HG02885 (cell line): ENCODE results near the gene TMEM121.
"Not testable (repeated sequence)": the region's sequence is repeated elsewhere in the genome, so short reads cannot be mapped to it uniquely, and the experiment has no call there.

Experiments used
- ATAC-seq: cut with Tn5 transposase; IDR thresholded peaks from one replicate; pipeline ENCODE4 v1.9.1; 2021; ENCODE audit warnings: mild to moderate bottlenecking; ENCODE audit not compliant: unreplicated experiment, poor library complexity

Gene TMEM121

GRCh38 chr14:105538481-105539049 is 12.2 kb downstream of the TMEM121 start:
- ATAC-seq: no peak

- ATAC-seq: no peak
These were observed 14.4 kb downstream of the TMEM121 start for GRCh38 chr14:105540811-105541210.

- no peak for ATAC-seq
These were observed 15.0 kb downstream of the TMEM121 start for GRCh38 chr14:105541218-105541875.

DNA sequence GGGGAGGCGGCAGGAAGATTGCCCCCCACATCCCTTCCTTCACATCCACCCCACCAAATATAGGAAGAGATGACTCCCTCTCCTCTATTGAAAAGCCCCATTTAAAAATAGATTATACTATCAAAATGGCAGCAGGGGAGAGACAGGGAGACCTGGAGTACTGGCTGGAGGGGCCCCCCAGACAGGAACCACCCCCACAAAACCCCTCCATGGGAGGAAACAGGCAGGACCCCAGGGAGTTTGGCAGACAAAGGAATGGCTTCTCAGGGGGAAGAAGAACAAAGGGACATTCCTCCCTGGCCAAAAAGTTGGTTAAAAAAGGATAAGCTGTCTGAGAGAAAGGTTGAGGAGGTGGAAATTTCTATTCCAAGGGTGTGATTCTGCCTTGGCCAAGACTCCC is 19.3 kb downstream of the TMEM121 start:
- not testable (repeated sequence) for ATAC-seq

- ATAC-seq: not testable (repeated sequence)
These were observed 20.0 kb downstream of the TMEM121 start for GRCh38 chr14:105546410-105546809.

DNA sequence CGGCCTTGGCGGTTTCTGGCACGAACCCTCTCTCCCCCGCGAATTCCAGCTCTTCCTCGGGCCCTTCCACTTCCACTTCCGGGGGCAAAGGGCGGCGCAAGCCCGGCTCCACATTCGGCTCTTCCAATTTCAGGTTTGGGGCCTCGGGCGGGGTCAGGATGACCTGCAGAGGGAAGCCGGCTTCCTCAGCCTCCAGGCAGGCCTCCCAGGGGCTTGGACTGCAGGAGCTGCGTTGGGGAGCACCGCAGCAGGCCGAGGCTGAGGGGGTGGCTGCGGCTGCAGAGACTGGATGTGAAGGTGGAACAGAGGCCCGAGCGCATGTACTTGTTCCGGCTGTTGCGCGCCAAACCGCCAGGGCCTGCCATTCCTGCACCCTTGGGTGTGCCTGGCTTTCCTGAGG is 20.7 kb downstream of the TMEM121 start:
- not testable (repeated sequence) for ATAC-seq

GRCh38 chr14:105547741-105548169 is 21.4 kb downstream of the TMEM121 start:
- ATAC-seq: no peak

DNA sequence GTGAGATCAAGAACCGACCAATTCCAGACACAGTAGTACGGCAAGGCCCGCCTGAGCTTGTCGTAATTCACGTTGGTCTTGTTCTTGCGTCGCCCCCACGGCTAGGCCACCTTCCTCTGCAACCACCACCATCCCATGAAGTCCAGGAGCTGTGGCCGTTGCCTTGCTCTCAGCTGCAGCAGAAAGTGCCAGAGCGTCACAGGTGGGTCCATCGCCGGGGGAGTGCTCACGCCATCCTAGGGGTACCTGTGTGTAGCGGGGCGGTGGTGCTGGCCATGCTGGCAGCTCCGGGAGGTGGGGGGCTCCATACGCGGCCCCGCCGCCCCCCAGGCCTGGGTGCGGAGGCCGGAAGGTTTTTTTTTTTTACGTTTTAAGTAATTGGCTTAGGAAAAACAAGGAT is 23.1 kb downstream of the TMEM121 start:
- ATAC-seq: no peak

DNA sequence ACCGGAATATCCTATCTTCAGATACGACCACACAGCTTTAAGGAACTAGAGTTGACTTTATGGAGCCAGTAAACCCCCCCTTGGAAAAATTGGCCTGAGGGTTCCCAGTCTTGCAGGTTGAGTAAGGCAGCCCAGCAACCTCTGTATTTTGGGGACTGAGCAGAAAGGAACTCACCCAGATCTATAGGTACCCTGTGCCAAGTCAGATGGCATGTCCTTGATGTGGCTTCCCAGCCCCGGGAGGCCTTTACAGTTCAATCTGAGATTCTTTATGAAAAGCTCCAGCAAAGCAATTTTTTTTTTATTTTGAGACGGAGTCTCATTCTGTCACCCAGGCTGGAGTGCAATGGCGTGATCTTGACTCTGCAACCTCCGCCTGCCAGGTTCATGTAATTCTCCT is 27.6 kb downstream of the TMEM121 start:
- ATAC-seq: no peak

- no peak for ATAC-seq
These were observed 28.1 kb downstream of the TMEM121 start for GRCh38 chr14:105554523-105554922.

- ATAC-seq: not testable (repeated sequence)
These were observed 31.3 kb downstream of the TMEM121 start for GRCh38 chr14:105557671-105558070.

GRCh38 chr14:105558449-105559154 is 32.2 kb downstream of the TMEM121 start:
- peak; percentile 34 for ATAC-seq

DNA sequence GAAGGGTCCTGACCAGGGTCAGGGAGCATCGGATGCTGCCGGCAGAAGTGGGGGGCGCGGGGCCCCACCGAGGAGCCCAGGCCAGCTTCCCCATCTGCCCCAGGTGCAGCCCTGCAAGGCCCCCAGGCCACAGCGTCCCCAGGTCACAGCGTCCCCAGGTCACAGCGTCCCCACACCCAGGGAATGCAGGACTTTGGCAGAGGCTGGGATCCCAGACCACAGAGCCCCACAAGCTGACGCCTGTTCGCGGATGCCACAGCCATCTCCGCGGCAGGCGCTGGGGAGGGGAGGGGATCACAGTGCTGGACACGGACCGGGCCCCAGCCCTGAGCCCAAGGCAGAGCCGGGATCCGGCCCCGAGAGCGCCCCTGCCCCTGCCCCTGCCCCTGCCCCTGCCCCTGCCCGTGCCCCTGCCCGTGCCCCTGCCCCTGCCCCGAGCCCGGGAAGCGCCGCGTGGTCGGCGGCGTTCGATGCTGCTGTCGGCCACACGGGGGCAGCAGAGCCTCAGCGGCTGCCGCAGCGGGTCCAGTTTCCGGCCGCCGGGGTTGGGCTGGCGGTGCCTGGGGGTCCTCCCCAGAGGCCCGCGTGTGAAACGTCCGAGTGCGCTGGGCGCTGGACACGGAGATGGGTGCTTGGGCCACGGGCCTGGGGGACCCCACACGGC is 33.1 kb downstream of the TMEM121 start:
- ATAC-seq: peak; percentile 52

DNA sequence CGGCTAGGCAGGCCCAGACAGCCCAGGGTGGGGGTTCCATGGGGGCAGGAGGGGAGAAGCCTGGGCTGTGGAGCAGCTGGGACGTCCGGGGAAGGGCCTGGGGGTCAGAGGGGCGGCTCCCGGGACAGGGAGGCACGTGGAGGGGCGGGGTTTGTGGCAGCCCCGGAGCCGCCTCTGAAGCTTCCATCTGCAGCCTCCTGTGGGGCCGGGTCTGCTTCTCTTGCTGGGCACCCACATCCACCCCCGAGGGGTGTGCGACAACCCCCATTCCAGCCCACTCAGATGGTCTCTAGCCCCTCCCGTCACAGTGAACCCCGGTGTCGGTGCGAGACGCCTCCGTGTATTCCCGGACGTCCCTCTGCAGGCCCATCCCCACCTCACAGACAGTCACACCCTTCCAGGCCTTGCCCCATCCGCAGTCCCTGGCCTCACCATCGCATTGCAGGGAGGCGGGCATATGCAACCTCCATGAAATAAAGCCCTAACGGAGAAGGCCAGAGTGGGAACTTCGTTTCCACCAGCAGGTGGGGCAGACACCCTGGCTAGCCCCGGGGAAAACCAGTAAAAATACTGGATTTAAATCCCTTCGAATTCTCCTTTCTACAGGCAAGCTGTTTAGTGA is 33.8 kb downstream of the TMEM121 start:
- ATAC-seq: peak; percentile 69

DNA sequence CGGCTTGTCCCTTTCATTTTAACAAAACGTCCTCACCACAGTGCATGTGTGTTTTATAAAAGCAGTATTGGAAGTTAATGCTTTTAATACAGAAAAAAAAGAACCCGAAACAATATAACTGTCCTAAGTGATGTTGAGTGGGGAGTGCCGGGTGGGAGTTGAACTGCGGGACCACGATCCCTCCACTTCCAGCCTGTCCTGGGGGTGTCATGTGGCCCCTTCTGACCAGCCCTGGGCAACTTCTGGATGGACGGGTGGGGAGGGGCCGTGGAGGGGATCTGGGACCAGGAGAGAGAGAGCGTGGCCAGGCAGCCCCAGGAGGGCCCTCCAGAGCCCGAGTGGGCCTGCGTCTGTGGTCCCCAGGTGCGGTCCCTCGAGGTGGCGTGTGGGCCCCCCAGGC is 35.0 kb downstream of the TMEM121 start:
- ATAC-seq: not testable (repeated sequence)

DNA sequence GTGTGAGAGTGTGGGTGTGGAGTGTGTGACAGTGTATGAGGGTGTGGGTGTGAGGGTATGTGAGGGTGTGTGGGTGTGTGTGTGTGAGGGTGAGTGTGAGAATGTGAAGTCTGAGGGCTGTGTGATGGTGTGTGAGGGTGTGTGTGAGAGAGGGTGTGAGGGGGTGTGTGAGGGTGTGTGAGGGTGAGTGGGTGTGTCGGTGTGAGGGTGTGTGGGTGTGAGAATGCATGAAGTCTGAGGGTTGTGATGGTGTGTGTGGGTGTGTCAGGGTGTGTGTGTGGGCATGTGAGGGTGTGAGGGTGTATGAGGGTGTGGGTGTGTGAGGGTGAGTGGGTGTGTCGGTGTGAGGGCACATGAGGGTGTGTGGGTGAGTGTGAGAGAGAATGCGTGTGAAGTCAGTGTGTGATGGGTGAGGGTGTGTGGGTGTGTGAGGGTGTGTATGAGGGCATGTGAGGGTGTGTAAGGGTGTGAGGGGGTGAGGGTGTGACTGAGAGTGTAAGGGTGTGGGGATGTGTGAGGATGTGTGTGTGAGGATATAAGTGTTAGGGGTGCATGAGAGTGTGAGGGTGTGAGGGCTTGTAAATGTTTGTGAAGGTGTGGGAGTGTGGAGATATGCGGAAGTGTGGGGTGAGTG is 36.4 kb downstream of the TMEM121 start:
- no peak for ATAC-seq

DNA sequence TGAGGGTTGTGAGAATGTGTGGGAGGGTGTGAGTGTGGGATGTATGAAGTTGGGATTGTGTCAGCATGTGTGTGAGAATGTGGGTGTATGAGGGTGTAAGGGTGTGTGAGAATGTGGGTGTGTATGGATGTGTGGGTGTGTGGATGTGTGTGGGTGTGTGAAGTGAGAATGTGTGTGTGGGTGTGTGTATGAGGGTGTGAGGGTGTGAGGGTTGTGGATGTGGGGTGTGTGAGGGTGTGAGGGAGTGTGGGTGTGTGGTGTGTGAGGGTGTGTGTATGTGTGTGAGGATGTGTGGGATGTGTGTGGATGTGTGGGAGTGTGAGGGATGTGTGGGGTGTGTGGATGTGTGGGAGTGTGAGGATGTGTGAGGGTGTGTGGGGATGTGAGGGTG is 37.0 kb downstream of the TMEM121 start:
- no peak for ATAC-seq

GRCh38 chr14:105564536-105564935 is 38.2 kb downstream of the TMEM121 start:
- not testable (repeated sequence) for ATAC-seq

DNA sequence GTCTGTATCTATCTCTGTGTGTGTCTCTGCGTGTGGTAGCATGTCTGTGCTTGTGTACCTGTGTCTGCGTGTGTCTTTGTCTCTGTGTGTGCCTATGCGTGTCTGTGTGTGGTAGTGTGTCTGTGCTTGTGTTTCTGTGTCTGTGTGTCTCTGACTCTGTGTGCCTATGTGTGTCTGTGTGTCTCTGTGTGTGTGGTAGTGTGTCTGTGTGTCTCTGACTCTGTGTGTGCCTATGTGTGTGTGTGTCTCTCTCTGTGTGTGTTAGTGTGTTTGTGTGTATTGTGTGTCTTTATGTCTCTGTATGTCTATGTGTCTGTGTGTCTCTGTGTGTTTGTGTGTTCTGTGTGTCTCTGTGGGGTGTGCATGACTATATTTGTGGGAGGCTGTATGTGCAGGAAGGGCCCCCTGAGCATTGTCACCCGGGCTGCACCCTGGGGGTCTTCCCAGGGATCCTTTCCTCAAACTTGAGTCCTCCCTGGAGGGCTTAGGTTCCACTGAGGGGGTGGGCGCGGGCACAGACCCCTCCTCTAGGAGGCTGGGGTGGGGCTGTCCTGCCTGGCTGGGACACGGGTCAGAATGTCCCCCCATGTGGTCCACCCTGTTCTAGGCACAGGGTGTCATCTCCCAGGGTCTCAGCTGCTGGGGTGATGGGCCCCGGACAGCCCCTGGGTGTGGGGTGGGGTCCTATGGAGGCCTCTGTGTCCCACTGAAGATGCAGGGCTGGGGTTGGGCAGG is 39.0 kb downstream of the TMEM121 start:
- ATAC-seq: not testable (repeated sequence)
